HL-60 (cell line): ENCODE measurements around the gene HEATR1.

Source experiments
- DNase-seq, 2 experiments: peaks; one replicate each; pipeline ENCODE4 v3.0.0-alpha.2; 2010 to 2020; ENCODE audit warnings: low read depth in 1 of 2, low spot score in 1 of 2
- H3K27ac ChIP-seq: fragments of 250-450 bp; sonication (Bioruptor Pico); replicated peaks from 2 replicates; pipeline ENCODE4 v1.5.1; 2020; ENCODE audit warnings: mild to moderate bottlenecking, moderate library complexity
- H3K27me3 ChIP-seq: fragments of 250-450 bp; sonication (Bioruptor Pico); 2 replicates; pipeline ENCODE4 v1.5.1; 2021; ENCODE audit warnings: mild to moderate bottlenecking, moderate library complexity; ENCODE audit not compliant: insufficient read depth, poor library complexity, severe bottlenecking
- H3K4me3 ChIP-seq: replicated peaks from 2 replicates; pipeline ENCODE4 v1.5.1; 2011; ENCODE audit warnings: mild to moderate bottlenecking, control low read depth, low read length; ENCODE audit not compliant: insufficient read depth
- GABPA ChIP-seq: IDR thresholded peaks from 2 replicates; pipeline ENCODE4 v1.6.1; 2012; ENCODE audit warnings: low read depth
- POLR2AphosphoS5 ChIP-seq: IDR thresholded peaks from 2 replicates; pipeline ENCODE4 v1.6.1; 2012; ENCODE audit warnings: low read depth
- SPI1 ChIP-seq: IDR thresholded peaks from 2 replicates; pipeline ENCODE4 v1.6.1; 2012; ENCODE audit warnings: low read depth, mild to moderate bottlenecking, borderline replicate concordance
- TF ChIP-seq, protein P1 (sequence below): IDR thresholded peaks from 2 replicates; pipeline ENCODE4 v1.6.1; 2012; ENCODE audit warnings: low read depth; ENCODE audit not compliant: insufficient replicate concordance
- TF ChIP-seq, protein P2 (sequence below): IDR thresholded peaks from one replicate; pipeline ENCODE4 v1.5.1; 2011; ENCODE audit warnings: low read length, control low read depth, inconsistent platforms; ENCODE audit not compliant: insufficient read depth

HEATR1 gene

DNA sequence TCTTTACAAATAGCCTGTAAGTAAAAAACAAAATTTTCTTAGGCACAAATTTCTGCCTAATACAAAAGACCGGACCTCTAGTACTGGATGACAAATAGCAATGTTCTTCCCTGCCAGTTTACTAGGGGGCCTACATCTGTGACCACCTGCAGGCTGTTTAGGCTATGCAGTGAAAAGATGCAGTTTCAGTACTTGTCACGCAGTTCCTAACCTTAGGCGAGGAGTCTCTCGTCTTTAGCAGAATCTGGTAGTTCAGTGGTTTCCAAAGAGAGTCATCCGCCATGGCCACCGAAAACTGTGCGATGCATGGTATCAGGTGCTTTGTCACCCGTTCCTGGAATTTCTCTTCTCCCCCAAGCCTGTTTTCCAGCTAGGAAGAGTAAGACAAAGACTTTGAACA is 50.9 kb downstream of the HEATR1 start:
- no peaks in the 10 kb centered on the region for H3K27me3 ChIP-seq
- TF ChIP-seq, protein P1, sequence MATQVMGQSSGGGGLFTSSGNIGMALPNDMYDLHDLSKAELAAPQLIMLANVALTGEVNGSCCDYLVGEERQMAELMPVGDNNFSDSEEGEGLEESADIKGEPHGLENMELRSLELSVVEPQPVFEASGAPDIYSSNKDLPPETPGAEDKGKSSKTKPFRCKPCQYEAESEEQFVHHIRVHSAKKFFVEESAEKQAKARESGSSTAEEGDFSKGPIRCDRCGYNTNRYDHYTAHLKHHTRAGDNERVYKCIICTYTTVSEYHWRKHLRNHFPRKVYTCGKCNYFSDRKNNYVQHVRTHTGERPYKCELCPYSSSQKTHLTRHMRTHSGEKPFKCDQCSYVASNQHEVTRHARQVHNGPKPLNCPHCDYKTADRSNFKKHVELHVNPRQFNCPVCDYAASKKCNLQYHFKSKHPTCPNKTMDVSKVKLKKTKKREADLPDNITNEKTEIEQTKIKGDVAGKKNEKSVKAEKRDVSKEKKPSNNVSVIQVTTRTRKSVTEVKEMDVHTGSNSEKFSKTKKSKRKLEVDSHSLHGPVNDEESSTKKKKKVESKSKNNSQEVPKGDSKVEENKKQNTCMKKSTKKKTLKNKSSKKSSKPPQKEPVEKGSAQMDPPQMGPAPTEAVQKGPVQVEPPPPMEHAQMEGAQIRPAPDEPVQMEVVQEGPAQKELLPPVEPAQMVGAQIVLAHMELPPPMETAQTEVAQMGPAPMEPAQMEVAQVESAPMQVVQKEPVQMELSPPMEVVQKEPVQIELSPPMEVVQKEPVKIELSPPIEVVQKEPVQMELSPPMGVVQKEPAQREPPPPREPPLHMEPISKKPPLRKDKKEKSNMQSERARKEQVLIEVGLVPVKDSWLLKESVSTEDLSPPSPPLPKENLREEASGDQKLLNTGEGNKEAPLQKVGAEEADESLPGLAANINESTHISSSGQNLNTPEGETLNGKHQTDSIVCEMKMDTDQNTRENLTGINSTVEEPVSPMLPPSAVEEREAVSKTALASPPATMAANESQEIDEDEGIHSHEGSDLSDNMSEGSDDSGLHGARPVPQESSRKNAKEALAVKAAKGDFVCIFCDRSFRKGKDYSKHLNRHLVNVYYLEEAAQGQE: no peak
- TF ChIP-seq, protein P2, sequence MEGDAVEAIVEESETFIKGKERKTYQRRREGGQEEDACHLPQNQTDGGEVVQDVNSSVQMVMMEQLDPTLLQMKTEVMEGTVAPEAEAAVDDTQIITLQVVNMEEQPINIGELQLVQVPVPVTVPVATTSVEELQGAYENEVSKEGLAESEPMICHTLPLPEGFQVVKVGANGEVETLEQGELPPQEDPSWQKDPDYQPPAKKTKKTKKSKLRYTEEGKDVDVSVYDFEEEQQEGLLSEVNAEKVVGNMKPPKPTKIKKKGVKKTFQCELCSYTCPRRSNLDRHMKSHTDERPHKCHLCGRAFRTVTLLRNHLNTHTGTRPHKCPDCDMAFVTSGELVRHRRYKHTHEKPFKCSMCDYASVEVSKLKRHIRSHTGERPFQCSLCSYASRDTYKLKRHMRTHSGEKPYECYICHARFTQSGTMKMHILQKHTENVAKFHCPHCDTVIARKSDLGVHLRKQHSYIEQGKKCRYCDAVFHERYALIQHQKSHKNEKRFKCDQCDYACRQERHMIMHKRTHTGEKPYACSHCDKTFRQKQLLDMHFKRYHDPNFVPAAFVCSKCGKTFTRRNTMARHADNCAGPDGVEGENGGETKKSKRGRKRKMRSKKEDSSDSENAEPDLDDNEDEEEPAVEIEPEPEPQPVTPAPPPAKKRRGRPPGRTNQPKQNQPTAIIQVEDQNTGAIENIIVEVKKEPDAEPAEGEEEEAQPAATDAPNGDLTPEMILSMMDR: no peak
- TF ChIP-seq GABPA (no peak), SPI1 (no peak), POLR2AphosphoS5 (no peak)
- DNase-seq: no peak
- no peak overlapping the region for H3K4me3 ChIP-seq
- H3K27ac ChIP-seq: no peak overlapping the region

DNA sequence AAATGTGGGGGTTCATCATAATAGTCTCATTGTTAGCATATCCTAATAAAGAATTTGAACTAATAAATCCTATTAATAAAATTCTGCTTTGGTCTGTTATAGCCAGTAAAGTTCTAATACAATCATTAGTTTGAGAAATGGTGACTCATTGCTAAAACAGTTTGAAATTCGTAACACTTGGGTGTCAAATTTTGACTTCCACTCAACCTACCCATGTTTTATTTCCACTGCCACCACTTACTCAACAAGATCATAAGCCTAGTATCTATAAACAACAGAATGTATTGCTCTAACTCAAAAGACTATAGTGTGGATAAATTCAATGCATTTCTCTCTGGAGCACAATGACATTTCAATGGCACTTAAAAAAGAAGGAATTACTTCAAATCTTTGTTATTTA is 51.4 kb downstream of the HEATR1 start:
- TF ChIP-seq, protein P2: no peak
- TF ChIP-seq SPI1: no peak
- DNase-seq: no peak
- Histone ChIP-seq H3K4me3 (no peak overlapping the region), H3K27me3 (no peaks in the 10 kb centered on the region), H3K27ac (no peak overlapping the region)

DNA sequence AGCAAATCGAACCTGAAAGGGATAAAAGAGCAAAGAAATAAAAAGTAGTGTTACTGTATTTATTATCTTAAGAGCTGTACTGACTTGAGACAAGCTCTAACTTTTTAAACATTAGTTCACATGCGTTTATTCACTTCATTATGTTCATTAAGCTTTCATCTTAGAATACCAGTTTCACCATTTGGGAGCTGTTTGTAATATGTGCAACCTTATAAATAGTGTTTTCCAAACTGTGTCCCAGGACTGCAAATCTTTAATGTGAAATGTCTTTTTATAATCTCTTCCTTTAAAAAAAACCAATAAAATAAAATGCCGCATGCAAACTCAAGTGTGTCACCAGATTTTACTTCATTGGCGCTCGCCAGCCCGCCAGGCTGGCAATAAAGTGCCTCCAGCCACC is 52.2 kb downstream of the HEATR1 start:
- TF ChIP-seq POLR2AphosphoS5: no peak
- TF ChIP-seq, protein P1: no peak
- TF ChIP-seq SPI1: no peak
- TF ChIP-seq, protein P2: no peak
- no peak for TF ChIP-seq GABPA
- Histone ChIP-seq H3K4me3 (no peak overlapping the region), H3K27ac (no peak overlapping the region), H3K27me3 (no peaks in the 10 kb centered on the region)
- no peak for DNase-seq
